ENCODE results near the gene SBNO1. TPM values are rescaled to one million over a fixed set of nuclear protein-coding genes. Genes with fewer than 3 reads are reported as not detected.
"Not testable (repeated sequence)": the region's sequence is repeated elsewhere in the genome, so short reads cannot be mapped to it uniquely, and the experiment has no call there.

Gene SBNO1
- 9.8 TPM for total RNA-seq

DNA sequence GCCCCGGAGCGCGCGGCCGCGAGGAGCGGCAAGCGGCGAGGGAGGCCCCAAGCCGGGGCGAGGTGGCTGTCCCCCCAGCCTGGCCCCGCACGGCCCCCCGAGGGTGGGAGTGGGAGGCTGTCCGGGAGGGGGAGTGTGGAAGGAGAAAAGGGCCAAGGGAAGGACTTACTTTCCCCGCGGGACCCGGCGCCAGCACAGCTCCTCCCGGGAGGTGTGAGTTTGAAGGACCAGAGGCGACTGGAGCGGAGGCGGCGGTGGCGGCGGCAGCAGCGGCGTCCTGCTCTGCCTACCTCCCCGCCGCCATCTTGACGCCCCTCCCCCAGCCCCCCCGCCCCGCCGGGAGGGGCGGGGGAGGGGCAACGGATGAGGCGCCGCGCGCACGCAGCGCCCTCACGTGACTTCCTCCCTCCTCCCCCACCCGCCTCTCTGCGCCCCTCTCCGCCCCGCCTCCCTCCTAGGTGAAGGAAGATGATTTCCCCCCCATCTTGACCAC, at the start of gene SBNO1:
SBNO1 (minus strand) TSS at position 316 of the 493 bp plus-strand sequence. CDS start 14,406 bp downstream, outside the sequence.
- TF ChIP-seq, protein P1, sequence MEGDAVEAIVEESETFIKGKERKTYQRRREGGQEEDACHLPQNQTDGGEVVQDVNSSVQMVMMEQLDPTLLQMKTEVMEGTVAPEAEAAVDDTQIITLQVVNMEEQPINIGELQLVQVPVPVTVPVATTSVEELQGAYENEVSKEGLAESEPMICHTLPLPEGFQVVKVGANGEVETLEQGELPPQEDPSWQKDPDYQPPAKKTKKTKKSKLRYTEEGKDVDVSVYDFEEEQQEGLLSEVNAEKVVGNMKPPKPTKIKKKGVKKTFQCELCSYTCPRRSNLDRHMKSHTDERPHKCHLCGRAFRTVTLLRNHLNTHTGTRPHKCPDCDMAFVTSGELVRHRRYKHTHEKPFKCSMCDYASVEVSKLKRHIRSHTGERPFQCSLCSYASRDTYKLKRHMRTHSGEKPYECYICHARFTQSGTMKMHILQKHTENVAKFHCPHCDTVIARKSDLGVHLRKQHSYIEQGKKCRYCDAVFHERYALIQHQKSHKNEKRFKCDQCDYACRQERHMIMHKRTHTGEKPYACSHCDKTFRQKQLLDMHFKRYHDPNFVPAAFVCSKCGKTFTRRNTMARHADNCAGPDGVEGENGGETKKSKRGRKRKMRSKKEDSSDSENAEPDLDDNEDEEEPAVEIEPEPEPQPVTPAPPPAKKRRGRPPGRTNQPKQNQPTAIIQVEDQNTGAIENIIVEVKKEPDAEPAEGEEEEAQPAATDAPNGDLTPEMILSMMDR (IDR thresholded peaks at IDR 0.05) = no peak
- Histone ChIP-seq H3K27me3 (no peaks in the 10 kb centered on the region), H3K4me3 (peak within 1 kb of the TSS; percentile 89 to 93), H3K4me1 (peaks cover 4 to 22% of the 10 kb centered on the region in 2 donors), H3K36me3 (no peaks in the 10 kb centered on the region), H3K9me3 (no peaks in the 10 kb centered on the region), H3K27ac (peak within 1 kb of the TSS; percentile 90 to 92)
- intact Hi-C loops (cut with DNase I) = loop anchor here (1.0 to 5.0 kb wide), 7 partner anchors 20 to 220 kb away; partner anchors contain the start of genes KMT5A, RILPL1, RILPL2 and TMED2
- DNase-seq (ENCODE audit: low spot score in 2 of 2) = peak in 1 of 2 donors; percentile 93

DNA sequence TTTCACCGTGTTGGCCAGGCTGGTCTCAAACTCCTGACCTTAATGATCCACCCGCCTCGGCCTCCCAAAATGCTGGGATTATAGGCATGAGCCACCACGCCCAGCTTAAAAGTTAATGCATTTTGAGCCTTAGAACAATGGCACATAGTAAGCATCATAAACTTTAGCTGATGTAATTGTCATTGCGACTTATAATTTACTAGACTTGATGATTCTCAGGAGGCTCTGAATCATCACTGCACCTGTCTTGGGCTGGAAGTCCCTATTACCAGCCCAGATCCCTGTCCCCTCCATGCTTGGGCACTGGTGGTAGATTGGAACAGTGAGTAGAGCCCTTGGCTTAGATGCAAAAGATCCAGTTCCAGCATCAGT, 45.4 kb upstream of the SBNO1 start:
- TF ChIP-seq, protein P1 (IDR thresholded peaks at IDR 0.05) = no peak
- no peaks in the 10 kb centered on the region for H3K27me3 ChIP-seq
- DNase-seq (ENCODE audit: low spot score in 2 of 2) = no peak
- intact Hi-C loops (cut with DNase I) = loop anchor here (2.0 kb wide), 1 partner anchor 19 kb away; no protein-coding TSS in a partner anchor
- no peaks in the 10 kb centered on the region for H3K9me3 ChIP-seq
- H3K27ac ChIP-seq = peak overlapping the region in 1 of 2 donors; percentile 3
- no peak overlapping the region for H3K4me3 ChIP-seq
- H3K36me3 ChIP-seq = peaks cover 56 to 74% of the 10 kb centered on the region in 2 donors
- no peaks in the 10 kb centered on the region for H3K4me1 ChIP-seq

DNA sequence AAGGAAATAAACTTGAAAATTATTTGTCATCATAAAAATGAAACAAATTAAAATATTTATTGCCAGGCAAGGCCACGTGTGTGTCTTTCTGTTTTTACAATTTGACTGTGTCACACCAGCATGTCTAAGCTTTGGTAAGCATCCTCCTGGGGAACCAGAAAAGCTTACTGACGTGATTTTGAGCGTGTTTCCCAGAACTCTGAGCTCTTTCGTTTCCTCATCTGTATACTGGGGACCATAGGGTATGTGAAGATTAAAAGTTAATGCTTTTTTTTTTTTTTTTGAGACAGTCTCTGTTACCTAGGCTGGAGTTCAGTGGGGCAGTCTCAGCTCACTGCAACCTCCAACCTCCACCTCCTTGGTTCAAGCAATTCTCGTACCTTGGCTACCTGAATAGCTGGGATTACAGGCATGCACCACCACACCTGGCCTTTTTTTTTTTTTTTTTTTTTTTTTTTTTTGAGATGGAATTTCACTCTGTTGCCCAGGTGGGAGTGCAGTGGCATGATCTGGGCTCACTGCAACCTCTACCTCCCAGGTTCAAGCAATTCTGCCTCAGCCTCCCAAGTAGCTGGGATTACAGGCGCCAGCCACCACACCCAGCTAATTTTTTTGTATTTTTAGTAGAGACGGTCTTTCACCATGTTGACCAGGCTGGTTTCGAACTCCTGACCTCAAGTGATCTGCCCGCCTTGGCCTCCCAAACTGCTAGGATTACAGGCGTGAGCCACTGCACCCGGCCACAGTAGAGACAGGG, 44.8 kb upstream of the SBNO1 start:
- not testable (repeated sequence) for H3K9me3 ChIP-seq; H3K4me3 ChIP-seq; H3K27me3 ChIP-seq; DNase-seq (ENCODE audit: low spot score in 2 of 2); H3K4me1 ChIP-seq
- Histone ChIP-seq H3K36me3 (peaks cover 56 to 74% of the 10 kb centered on the region in 2 donors), H3K27ac (peak overlapping the region in 1 of 2 donors; percentile 3)
- intact Hi-C loops (cut with DNase I) = loop anchor here (2.0 kb wide), 1 partner anchor 19 kb away; no protein-coding TSS in a partner anchor

DNA sequence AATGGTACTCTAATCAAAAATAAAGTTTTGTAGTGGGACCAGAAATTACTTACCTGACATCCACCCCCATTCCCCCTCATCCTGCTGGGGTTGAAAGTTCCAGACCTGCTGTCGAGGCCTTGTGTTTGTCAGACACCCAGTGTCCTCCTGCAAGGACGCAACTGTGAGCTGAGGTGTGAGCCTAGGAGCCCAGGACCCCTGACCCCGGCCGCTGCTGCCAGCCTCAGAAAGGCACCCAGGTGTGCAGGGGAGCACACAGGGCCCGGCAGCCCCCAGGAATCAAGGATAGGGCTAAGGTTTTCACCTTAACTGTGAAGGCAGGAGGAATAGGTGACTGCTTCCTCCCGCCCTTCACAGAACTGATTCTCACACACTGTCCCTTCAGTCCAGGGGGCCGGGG, 44.0 kb upstream of the SBNO1 start:
- H3K4me1 ChIP-seq; H3K9me3 ChIP-seq; H3K4me3 ChIP-seq; DNase-seq (ENCODE audit: low spot score in 2 of 2); intact Hi-C loops (cut with DNase I); H3K27me3 ChIP-seq; H3K27ac ChIP-seq: not testable (repeated sequence)
- peaks cover 64 to 77% of the 10 kb centered on the region in 2 donors for H3K36me3 ChIP-seq

DNA sequence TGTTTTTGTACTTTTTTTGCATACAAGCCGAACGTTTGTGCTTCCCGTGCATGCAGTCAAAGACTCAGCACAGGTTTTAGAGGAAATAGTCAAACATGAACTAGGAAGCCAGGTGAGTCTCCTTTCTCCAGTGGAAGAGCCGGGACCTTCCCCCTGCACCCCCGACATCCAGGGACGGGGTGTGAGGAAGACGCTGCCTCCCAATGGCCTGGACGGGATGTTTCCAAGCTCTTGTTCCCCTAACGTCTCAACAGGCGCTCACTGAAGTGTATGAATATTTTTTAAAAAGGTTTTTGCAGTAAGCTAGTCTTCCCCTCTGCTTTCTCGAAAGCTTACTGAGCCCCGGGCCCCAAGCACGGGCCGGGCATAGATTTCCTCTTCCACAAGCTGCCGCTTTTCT, 43.3 kb upstream of the SBNO1 start:
- H3K4me1 ChIP-seq; H3K27me3 ChIP-seq; H3K4me3 ChIP-seq; H3K9me3 ChIP-seq; DNase-seq (ENCODE audit: low spot score in 2 of 2); intact Hi-C loops (cut with DNase I); H3K27ac ChIP-seq: not testable (repeated sequence)
- peaks cover 70 to 80% of the 10 kb centered on the region in 2 donors for H3K36me3 ChIP-seq

DNA sequence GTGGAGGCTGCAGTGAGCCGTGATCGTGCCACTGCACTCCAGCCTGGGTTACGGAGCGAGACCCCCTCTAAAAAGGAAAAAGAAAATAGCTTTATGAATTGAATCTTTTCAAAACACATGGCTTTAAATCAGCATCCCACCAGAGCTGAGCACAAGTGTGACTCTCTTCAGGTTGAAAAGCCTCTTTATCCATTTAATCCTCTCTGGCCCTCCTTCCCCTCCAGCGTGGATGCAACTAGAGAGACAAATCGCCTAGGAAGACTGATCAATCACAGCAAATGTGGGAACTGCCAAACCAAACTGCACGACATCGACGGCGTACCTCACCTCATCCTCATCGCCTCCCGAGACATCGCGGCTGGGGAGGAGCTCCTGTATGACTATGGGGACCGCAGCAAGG, 42.6 kb upstream of the SBNO1 start:
- DNase-seq (ENCODE audit: low spot score in 2 of 2); H3K27ac ChIP-seq; H3K4me3 ChIP-seq; H3K27me3 ChIP-seq; intact Hi-C loops (cut with DNase I); H3K4me1 ChIP-seq; H3K9me3 ChIP-seq: not testable (repeated sequence)
- peaks cover 70 to 78% of the 10 kb centered on the region in 2 donors for H3K36me3 ChIP-seq

DNA sequence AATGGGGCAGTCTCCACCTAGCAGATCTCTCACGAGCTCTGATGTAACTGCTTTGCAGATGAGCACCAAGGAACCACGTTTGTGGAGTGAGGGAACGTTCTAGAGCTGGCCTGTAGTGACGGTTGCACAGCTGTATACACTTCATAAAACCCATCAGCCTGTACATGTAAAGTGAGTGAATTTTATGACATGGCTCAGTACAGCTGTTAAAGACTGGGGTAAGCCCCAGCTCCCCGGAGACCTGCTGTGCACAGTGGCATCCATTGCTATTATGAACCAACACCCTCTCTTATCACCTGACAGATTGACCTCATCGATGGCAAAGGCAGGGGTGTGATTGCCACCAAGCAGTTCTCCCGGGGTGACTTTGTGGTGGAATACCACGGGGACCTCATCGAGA, 39.9 kb upstream of the SBNO1 start:
- no peak overlapping the region for H3K4me3 ChIP-seq
- H3K27me3 ChIP-seq = no peaks in the 10 kb centered on the region
- H3K9me3 ChIP-seq = no peaks in the 10 kb centered on the region
- peaks cover under 1 to 10% of the 10 kb centered on the region in 2 donors for H3K4me1 ChIP-seq
- TF ChIP-seq, protein P1 (IDR thresholded peaks at IDR 0.05) = no peak
- no peak for DNase-seq (ENCODE audit: low spot score in 2 of 2)
- peaks cover 70 to 74% of the 10 kb centered on the region in 2 donors for H3K36me3 ChIP-seq
- H3K27ac ChIP-seq = peak overlapping the region in 1 of 2 donors; percentile 41
- intact Hi-C loops (cut with DNase I) = no loop called here
